HEK293 (cell line): ENCODE data around the gene MCHR1.

Experiments used
- CTCF ChIA-PET: fragments of 350-600 bp; formaldehyde crosslinking; extraction: SDS; loops from one replicate; lab custom pipeline; 2021; ENCODE audit warnings: antibody characterized with exemption; lab: Yijun Ruan, JAX
- POLR2A ChIA-PET: fragments of 300-600 bp; formaldehyde crosslinking; extraction: SDS; loops from one replicate; lab custom pipeline; 2020; ENCODE audit warnings: antibody characterized with exemption, inconsistent platforms; lab: Yijun Ruan, JAX
- H3K27ac ChIP-seq: fragments of 200-500 bp; sonication (Bioruptor generic); 2 replicates; pipeline ENCODE4 v1.5.1; 2014; ENCODE audit warnings: low read depth, low read length, control low read depth, inconsistent platforms; ENCODE audit errors: extremely low read depth
- H3K36me3 ChIP-seq, 2 experiments: fragments of 200-500 bp in 1 of 2; sonication (Bioruptor generic) in 1 of 2; 1 replicate in 1 of 2; 2 replicates in 1 of 2; pipeline ENCODE4 v1.5.1; 2014 to 2017; ENCODE audit warnings: inconsistent platforms in 2 of 2, low read length in 2 of 2; ENCODE audit not compliant: control insufficient read depth in 2 of 2, insufficient read depth in 1 of 2
- H3K4me1 ChIP-seq: fragments of 200-500 bp; sonication (Bioruptor generic); 2 replicates; pipeline ENCODE4 v1.5.1; 2014; ENCODE audit warnings: mild to moderate bottlenecking, low read length, inconsistent platforms; ENCODE audit not compliant: control insufficient read depth, insufficient read depth
- H3K4me3 ChIP-seq: 2 replicates; pipeline ENCODE4 v1.5.1; 2011; ENCODE audit warnings: low read depth, mild to moderate bottlenecking, control low read depth, low read length, moderate library complexity
- H3K9me3 ChIP-seq: fragments of 200-500 bp; sonication (Bioruptor generic); 2 replicates; pipeline ENCODE4 v1.5.1; 2014; ENCODE audit warnings: low read depth, low read length, inconsistent platforms; ENCODE audit not compliant: control insufficient read depth, insufficient read depth
- EGR2 ChIP-seq: fragments of 450-650 bp; formaldehyde crosslinking; IDR thresholded peaks from 2 replicates; pipeline ENCODE4 v1.5.1; 2016; ENCODE audit warnings: low read depth, missing biosample characterization, missing genetic modification characterization
- GLI2 ChIP-seq: fragments of 450-650 bp; formaldehyde crosslinking; IDR thresholded peaks from 2 replicates; pipeline ENCODE4; 2017; ENCODE audit warnings: missing biosample characterization, missing genetic modification characterization, low read depth, borderline replicate concordance
- PBX3 ChIP-seq: sonication (generic); formaldehyde crosslinking; IDR thresholded peaks from 2 replicates; pipeline ENCODE4 v1.8.1; 2022; ENCODE audit warnings: mild to moderate bottlenecking, moderate library complexity, missing genetic modification reagents
- PRDM1 ChIP-seq: fragments of 450-650 bp; formaldehyde crosslinking; IDR thresholded peaks from 2 replicates; pipeline ENCODE4; 2016; ENCODE audit warnings: missing biosample characterization, missing genetic modification characterization
- RBAK ChIP-seq: fragments of 450-650 bp; formaldehyde crosslinking; IDR thresholded peaks from 2 replicates; pipeline ENCODE4 v1.5.1; 2016; ENCODE audit warnings: missing biosample characterization, missing genetic modification characterization
- TSHZ1 ChIP-seq: fragments of 450-650 bp; formaldehyde crosslinking; IDR thresholded peaks from 2 replicates; pipeline ENCODE4 v1.5.1; 2016; ENCODE audit warnings: missing biosample characterization, missing genetic modification characterization, borderline replicate concordance
- ZBTB11 ChIP-seq: fragments of 450-650 bp; formaldehyde crosslinking; conservative IDR thresholded peaks from 2 replicates; pipeline ENCODE4 v1.5.1; 2016; ENCODE audit warnings: low read depth, missing biosample characterization, missing genetic modification characterization
- ZFHX2 ChIP-seq: fragments of 450-650 bp; formaldehyde crosslinking; conservative IDR thresholded peaks from 2 replicates; pipeline ENCODE4 v1.5.1; 2016; ENCODE audit warnings: missing biosample characterization, missing genetic modification characterization
- ZNF138 ChIP-seq: fragments of 450-650 bp; formaldehyde crosslinking; IDR thresholded peaks from 2 replicates; pipeline ENCODE4 v1.5.1; 2016; ENCODE audit warnings: missing biosample characterization, missing genetic modification characterization, borderline replicate concordance
- ZNF184 ChIP-seq: fragments of 450-650 bp; IDR thresholded peaks from 2 replicates; pipeline ENCODE4 v1.5.1; 2018; ENCODE audit warnings: missing biosample characterization, mild to moderate bottlenecking, missing genetic modification characterization
- ZNF211 ChIP-seq: fragments of 450-650 bp; formaldehyde crosslinking; IDR thresholded peaks from 2 replicates; pipeline ENCODE4 v1.5.1; 2016; ENCODE audit warnings: low read depth, missing biosample characterization, missing genetic modification characterization
- ZNF335 ChIP-seq: fragments of 450-650 bp; formaldehyde crosslinking; conservative IDR thresholded peaks from 2 replicates; pipeline ENCODE4 v1.5.1; 2016; ENCODE audit warnings: missing biosample characterization, missing genetic modification characterization
- ZNF670 ChIP-seq: fragments of 450-650 bp; formaldehyde crosslinking; IDR thresholded peaks from 2 replicates; pipeline ENCODE4 v1.5.1; 2016; ENCODE audit warnings: missing biosample characterization, missing genetic modification characterization, low read depth
- ZNF677 ChIP-seq: fragments of 450-650 bp; IDR thresholded peaks from 2 replicates; pipeline ENCODE4 v1.5.0; 2018; ENCODE audit warnings: missing biosample characterization, mild to moderate bottlenecking, missing genetic modification characterization, moderate library complexity
- ZNF701 ChIP-seq: fragments of 450-650 bp; formaldehyde crosslinking; IDR thresholded peaks from 2 replicates; pipeline ENCODE4 v1.5.1; 2016; ENCODE audit warnings: missing biosample characterization, missing genetic modification characterization
- ZSCAN30 ChIP-seq: fragments of 450-650 bp; IDR thresholded peaks from 2 replicates; pipeline ENCODE4 v1.5.1; 2018; ENCODE audit warnings: missing biosample characterization, mild to moderate bottlenecking, missing genetic modification characterization, moderate library complexity

Gene MCHR1

GRCh38 chr22:40723396-40723933, 44.2 kb downstream of the MCHR1 start:
- CTCF ChIA-PET: interaction anchor here (0.7 kb wide), 1 partner anchor 11 kb away, joined by 4 read pairs; no protein-coding TSS in a partner anchor
- POLR2A ChIA-PET: interaction anchor here (0.6 to 0.9 kb wide), 2 partner anchors 8 to 22 kb away, joined by 3 to 6 read pairs; no protein-coding TSS in a partner anchor
- no peaks in the 10 kb centered on the region for H3K36me3 ChIP-seq
- no peak overlapping the region for H3K4me3 ChIP-seq
- TF ChIP-seq ZBTB11 (tag by site-specific recombination): no peak
- peak; percentile 75; the same call in 1 of the 2 replicates for TF ChIP-seq EGR2 (tag by site-specific recombination)
- no peak for TF ChIP-seq ZNF184 (tag by site-specific recombination)
- peak; percentile 59; the same call in 1 of the 2 replicates for TF ChIP-seq ZFHX2 (tag by site-specific recombination)
- TF ChIP-seq ZSCAN30 (tag by site-specific recombination): no peak
- TF ChIP-seq ZNF677 (tag by site-specific recombination): no peak
- no peak for TF ChIP-seq ZNF211 (tag by site-specific recombination)
- no peak for TF ChIP-seq PBX3 (CRISPR knock-in tag)
- TF ChIP-seq TSHZ1 (tag by site-specific recombination): no peak
- no peak for TF ChIP-seq GLI2 (tag by site-specific recombination)
- no peak for TF ChIP-seq RBAK (tag by site-specific recombination)
- no peak for TF ChIP-seq ZNF138
- TF ChIP-seq ZNF670 (tag by site-specific recombination): no peak
- TF ChIP-seq ZNF701: no peak
- H3K9me3 ChIP-seq: no peaks in the 10 kb centered on the region
- H3K27ac ChIP-seq: no peak overlapping the region
- H3K4me1 ChIP-seq: peaks cover 19% of the 10 kb centered on the region

- TF ChIP-seq PRDM1 (tag by site-specific recombination): peak; percentile 78
- TF ChIP-seq ZNF335 (tag by site-specific recombination): no peak
- Histone ChIP-seq H3K4me3 (no peak overlapping the region), H3K27ac (no peak overlapping the region), H3K36me3 (no peaks in the 10 kb centered on the region), H3K9me3 (no peaks in the 10 kb centered on the region), H3K4me1 (peaks cover 9% of the 10 kb centered on the region; the same call in 1 of the 2 replicates)
- ChIA-PET POLR2A (no interaction called here), CTCF (interaction anchor here (0.7 to 1.1 kb wide), 2 partner anchors 43 to 673 kb away, joined by 5 to 6 read pairs; no protein-coding TSS in a partner anchor)
Observed at GRCh38 chr22:40726514-40726913, 47.2 kb downstream of the MCHR1 start.
